T-helper 2 cell (primary cell): ENCODE measurements around the gene PPP1R12A.
"Not testable (repeated sequence)": the region's sequence is repeated elsewhere in the genome, so short reads cannot be mapped to it uniquely, and the experiment has no call there.

Experiments used
- DNase-seq, 5 experiments: peaks; one replicate each; pipeline versions ENCODE4 v3.0.0 to v3.0.0-alpha.2; 2012 to 2022
- total RNA-seq, 2 donors: gene quantifications; one replicate each; lab custom pipeline; 2026; lab: John Stamatoyannopoulos, UW

PPP1R12A gene
- 207 to 239 reads per million in 2 donors for total RNA-seq

GRCh38 chr12:79935021-79935623, at the start of gene PPP1R12A:
Gene PPP1R12A, minus strand, starts transcription at chr12:79935097. Its CDS starts 166 bp downstream, at chr12:79934931.
- DNase-seq = peak; percentile 90 to 96 (median 91)

- DNase-seq = no peak
Measured at GRCh38 chr12:79983986-79984620, 49.2 kb upstream of the PPP1R12A start.

GRCh38 chr12:79983492-79983891, 48.6 kb upstream of the PPP1R12A start:
- DNase-seq = no peak

- DNase-seq = no peak
Measured at GRCh38 chr12:79982086-79983062, 47.5 kb upstream of the PPP1R12A start.

DNA sequence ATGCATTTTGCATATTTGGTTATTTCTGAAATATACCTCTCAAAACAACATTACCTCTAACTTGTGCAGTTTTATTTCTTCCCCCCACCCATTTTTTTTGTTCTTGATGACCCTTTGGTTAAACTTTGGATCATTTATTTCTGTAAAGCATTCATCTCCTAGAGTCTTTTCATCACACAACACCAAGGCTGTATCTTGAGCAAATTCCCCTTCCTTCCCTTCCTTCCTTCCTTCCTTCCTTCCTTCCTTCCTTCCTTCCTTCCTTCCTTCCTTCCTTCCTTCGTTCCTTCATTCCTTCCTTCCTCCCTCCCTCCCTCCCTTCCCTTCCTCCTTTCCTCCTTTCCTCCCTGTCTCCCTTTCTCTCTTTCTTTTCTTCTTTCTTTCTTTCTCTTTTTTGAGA, 43.8 kb upstream of the PPP1R12A start:
- DNase-seq = no peak

DNA sequence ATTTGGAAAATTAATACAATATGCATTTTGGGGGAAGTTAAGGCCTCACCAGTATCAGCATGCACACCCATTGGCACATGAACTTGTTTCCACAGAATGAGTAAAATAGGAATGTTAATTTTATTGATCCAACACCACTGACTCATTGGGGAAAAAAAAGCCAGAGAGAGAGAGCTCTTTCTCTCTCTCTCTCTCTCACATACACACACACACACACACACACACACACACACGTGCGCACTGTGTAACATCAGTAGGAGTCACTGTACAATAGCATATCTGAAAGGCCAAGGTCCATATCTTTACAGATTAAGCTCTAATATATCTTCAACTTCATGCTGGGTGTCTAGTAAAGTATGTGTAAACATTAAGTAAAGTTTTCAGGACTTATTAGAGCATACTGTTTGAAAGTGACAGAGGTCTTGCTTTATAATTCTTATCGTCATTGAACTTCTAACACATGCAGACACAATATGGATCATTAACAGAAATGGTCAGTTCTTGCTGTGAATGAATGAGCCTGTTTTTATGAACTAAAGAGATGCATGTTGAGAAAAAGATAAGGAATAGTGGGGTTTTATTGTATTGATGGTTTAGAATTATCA, 43.1 kb upstream of the PPP1R12A start:
- DNase-seq = not testable (repeated sequence)

- DNase-seq = no peak
Measured at GRCh38 chr12:79975143-79975542, 40.2 kb upstream of the PPP1R12A start.

DNA sequence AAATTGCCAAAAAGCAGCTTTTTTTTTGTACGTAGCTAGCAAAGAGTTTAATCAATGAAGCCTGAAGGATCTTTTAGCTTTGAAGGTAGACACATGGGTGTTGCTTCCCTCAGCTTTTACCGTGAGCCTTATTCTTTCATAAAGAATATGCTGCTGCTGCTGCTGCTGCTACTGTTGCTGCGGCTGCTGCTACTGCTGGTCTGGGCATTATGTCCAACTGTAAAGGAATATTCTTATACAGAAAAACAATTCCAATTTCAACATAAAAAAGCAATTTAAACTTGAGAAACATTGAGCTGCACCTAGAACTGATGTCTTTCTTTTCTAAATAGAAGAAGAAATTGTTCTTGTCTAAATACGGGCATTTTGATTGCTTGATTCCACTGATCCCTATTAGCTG, 38.9 kb upstream of the PPP1R12A start:
- DNase-seq = no peak

GRCh38 chr12:79964100-79964627, 29.3 kb upstream of the PPP1R12A start:
- no peak for DNase-seq

DNA sequence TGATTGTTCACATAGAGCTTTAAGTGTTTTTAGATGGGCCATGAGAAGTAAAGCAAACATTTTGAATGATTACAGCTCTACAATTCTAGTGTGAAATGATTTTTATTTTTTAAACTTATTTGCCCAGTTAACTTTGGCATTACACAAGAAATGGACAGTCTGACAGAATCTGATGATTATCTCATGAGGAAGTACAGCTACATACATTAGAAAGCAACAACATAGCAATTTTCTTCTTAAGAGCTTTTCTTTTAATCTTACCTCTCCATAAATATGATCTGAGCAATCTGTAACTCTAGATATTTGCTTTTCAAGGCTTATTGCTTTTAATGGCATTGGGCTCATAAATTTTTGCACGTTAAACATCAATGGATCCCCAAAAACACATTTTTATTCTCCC, 26.5 kb upstream of the PPP1R12A start:
- DNase-seq = no peak

GRCh38 chr12:79959484-79959883, 24.6 kb upstream of the PPP1R12A start:
- DNase-seq = no peak

GRCh38 chr12:79956896-79957295, 22.0 kb upstream of the PPP1R12A start:
- DNase-seq = no peak

DNA sequence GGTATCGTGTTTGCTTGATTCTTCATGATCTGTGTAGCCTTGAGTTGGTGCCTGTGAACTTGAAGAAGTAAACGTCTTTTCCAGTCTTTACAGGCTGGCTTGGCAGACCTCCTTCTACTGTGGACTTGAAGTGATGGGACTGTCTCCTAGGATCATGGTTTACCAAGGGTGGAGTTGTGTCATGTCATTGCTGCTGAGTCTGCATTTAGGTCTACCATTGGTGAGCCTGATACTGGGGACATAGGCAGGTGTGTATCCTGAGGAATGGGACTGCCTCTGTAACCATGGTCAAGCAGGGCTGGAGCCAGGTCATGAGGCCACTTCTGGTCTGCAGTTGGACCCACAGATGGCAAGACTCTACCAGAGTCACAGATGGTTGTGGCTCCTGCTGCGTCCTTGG, 20.7 kb upstream of the PPP1R12A start:
- no peak for DNase-seq

DNA sequence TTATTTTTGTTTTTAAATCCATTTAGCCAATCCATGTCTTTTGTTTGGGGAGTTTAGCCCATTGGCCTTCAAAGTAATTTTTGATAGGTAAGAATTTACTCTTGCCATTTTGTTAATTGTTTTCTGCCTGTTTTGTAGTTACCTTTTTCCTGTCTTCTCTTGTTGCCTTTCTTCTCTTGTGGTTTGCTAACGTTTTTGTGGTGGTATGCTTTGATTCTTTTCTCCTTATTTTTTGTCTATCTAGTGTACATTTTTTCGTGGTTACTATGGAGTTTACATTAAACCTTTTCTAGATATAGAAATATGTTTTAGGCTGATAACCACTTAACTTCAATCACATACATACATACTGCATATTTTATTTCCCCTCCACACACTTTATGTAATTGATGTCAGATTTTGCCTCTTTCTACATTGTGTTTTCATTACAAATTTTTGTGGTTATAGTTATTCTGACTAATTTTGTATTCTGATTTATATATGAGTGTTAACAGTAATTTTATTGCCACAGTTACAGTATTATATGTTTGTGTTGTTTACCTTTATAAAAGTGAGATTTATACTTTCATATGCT, 19.2 kb upstream of the PPP1R12A start:
- DNase-seq = no peak

DNA sequence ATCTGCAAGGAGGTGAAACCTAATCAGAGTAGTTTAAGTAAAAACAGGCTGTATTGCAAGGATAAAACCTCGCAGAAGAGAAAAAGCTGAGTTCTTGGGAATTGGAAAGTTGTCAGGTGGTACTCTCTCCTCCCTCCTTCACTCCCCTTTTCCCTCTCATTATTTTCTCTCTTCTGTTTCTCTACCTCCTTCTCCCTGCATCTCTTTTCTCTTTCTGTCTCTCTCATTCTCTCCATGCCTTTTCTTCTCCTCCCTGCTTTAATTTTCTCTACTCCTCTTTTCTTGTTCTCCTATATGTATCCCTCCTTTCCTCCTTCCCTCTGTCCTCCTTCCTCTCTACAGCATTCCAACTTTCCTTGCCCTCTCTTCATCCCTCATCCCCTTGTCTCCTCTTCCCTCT, 14.2 kb upstream of the PPP1R12A start:
- DNase-seq = no peak

- no peak for DNase-seq
Measured at GRCh38 chr12:79945433-79945832, 10.5 kb upstream of the PPP1R12A start.

- no peak for DNase-seq
Measured at GRCh38 chr12:79944565-79944964, 9.7 kb upstream of the PPP1R12A start.

DNA sequence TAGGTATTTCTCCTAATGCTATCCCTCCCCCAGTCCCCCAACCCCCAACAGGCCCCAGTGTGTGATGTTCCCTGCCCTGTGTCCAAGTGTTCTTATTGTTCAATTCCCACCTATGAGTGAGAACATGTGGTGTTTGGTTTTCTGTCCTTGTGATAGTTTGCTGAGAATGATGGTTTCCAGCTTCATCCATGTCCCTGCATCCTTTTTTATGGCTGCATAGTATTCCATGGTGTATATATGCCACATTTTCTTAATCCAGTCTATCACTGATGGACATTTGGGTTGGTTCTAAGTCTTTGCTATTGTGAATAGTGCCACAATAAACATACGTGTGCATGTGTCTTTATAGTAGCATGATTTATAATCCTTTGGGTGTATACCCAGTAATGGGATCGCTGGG, 7.9 kb upstream of the PPP1R12A start:
- DNase-seq = not testable (repeated sequence)

- DNase-seq = no peak
Measured at GRCh38 chr12:79939728-79940310, 4.9 kb upstream of the PPP1R12A start.

GRCh38 chr12:79938843-79939242, 3.9 kb upstream of the PPP1R12A start:
- no peak for DNase-seq

- no peak for DNase-seq
Measured at GRCh38 chr12:79936670-79937069, 1.8 kb upstream of the PPP1R12A start.
